Superior temporal gyrus (tissue), 1 donor: ENCODE measurements around the gene SECTM1.

ENCODE experiments used
- DNase-seq: peaks from one replicate; pipeline ENCODE4 v3.0.0-alpha.2; 2016; ENCODE audit errors: extremely low spot score

Gene SECTM1

DNA sequence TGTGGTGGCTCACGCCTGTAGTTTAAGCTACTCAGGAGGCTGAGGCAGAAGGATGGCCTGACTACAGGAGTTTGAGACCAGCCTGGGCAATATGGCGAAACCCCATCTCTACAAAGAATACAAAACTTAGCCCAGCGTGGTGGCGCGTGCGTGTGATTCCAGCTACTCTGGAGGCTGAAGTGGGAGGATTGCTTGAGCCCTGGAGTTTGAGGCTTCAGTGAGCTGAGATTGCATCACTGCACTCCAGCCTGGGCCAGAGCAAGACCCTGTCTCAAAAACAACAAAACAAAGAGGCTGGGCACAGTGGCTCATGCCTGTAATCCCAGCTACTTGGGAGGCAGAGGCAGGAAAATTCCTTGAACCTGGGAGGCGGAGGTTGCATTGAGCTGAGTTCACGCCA is 53.0 kb downstream of the SECTM1 start:
- no peak for DNase-seq

DNA sequence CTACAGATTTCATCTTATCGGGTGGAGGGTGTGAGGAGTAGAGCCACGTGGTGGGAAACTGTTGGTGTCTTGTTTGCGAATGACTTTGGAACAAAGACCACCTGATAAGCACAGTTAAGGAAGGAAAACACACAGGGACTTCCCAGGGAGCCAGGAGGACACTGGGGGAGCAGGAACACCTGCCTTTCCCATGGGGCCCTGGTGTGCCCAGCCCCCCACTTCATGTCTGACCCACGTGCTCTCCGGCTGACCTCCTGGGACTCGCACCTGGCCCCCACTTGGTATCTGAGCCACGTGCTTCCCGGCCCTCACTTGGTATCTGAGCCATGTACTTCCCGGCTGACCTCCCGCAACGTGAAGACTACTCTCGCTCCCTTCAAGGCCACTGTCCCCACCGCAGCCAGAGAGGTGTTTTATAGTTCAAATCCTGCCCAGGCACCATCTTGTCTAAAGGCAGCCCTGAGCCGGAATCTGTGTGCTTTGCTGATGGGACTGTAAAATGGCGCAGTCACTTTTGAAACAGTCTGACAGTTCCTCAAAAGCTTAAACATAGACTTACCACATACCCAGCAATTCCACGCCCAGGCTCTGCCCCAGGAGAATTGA is 54.7 kb downstream of the SECTM1 start:
- no peak for DNase-seq

DNA sequence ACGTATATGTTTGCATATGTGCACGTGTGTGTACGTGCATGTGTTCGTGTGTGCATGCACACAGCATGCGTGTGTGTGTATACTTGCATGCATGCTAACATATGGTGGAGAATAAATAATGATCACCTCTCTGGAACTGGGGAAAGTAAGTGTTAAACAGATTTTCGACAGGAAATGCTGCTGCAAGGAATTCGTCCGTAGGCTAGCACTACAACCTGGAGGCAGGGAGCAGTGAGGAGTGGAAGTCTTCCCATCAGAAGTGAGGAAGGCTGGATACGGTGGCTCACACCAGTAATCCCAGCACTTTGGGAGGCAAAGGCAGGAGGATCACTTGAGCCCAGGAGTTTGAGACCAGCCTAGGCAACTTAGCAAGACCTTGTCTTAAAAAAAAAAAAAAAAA is 55.3 kb downstream of the SECTM1 start:
- DNase-seq, result no peak

DNA sequence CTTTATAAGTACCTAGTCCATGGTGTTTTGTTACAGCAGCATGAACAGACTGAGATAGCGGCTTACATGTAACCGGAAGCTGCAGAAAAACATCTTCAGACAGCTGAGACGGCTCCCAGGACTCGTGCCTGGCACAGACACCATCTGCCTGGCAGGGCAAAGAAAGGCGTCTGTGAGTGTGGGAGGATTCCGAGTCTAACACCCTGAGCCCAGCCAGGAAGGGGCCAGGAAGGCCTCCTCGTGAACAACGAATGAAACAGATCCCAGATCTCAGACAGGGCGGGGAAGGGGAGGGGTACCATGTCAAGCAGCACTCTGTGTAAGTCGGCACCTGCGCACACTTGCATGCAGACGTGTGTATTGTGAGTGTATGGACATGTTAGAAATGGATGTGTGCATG is 55.7 kb downstream of the SECTM1 start:
- no peak for DNase-seq

DNA sequence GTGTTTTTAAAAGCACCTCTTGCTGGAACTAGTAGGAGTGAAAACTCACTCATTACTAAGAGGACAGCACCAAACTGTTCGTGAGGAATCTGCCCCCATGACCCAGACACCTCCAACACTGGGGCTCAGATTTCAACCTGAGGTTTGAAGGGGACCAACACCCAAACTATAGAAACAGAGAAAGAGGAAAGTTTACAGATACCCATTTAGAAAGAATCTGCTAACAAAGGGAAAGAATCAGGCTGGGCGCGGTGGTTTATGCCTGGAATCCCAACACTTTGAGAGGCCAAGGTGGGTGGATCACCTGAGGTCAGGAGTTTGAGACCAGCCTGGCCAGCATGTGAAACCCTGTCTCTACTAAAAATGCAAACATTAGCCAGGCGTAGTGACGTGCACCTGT is 56.6 kb downstream of the SECTM1 start:
- no peak for DNase-seq

DNA sequence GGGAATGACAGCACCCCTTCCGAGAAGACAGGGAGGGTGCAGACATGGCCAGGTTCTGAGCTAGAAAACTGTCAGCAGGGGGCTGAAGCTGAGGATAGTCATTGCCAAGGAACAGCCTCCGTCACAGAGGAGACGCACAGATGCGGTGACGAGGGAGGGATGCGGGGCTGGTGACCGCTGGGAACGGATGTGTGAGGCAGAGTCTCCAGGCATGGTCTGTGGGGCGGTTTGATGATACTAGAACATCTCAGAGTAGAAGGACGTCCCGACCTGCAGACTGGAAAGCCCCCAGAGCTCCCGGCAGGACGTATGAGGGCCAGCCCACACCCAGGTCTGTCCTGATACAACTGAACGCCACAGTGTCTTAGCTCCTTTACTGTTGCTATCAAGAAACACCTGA is 58.2 kb downstream of the SECTM1 start:
- DNase-seq, result no peak

DNA sequence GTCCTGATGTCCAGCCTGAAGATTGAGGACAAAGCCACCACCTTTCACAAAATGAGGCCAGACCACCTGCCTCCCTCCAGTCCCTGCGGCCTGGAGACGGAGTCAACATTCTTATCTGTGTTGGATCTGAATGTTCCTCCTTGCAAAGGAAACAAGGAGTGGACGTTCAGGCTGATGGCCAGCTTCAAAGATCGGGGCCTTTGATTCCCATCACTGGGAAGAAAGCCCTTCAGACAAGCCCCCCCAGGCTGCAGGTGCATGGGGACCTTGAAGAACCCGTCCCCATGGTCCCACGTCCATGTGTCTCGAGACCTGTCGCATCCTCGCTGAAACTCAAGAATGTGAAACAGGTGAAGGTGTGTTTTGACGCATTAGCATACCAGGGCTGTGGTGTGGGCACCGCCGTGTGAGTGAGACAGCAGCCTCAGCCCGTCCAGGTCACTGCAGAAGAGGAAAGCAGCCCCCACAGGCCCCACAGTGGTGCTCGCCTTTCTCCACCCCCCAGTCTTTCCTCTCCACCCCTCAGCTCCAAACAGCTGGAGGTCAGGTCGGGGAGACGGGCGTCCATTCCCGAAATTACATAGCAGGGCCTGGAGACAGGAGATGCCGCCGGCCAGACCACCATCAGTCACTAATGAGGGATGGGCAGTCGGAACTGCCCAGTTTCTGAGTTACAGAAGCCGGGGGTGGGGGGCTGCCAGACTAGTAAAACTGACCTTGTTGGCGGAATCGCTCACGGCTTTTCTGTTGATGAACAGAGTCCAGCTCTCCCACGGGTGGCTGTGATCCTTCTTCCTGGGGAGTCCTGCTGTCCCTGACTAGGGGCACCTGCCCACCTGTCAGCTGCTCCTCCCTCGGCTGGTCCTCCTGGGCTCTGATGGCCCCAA is 59.2 kb downstream of the SECTM1 start:
- no peak for DNase-seq

DNA sequence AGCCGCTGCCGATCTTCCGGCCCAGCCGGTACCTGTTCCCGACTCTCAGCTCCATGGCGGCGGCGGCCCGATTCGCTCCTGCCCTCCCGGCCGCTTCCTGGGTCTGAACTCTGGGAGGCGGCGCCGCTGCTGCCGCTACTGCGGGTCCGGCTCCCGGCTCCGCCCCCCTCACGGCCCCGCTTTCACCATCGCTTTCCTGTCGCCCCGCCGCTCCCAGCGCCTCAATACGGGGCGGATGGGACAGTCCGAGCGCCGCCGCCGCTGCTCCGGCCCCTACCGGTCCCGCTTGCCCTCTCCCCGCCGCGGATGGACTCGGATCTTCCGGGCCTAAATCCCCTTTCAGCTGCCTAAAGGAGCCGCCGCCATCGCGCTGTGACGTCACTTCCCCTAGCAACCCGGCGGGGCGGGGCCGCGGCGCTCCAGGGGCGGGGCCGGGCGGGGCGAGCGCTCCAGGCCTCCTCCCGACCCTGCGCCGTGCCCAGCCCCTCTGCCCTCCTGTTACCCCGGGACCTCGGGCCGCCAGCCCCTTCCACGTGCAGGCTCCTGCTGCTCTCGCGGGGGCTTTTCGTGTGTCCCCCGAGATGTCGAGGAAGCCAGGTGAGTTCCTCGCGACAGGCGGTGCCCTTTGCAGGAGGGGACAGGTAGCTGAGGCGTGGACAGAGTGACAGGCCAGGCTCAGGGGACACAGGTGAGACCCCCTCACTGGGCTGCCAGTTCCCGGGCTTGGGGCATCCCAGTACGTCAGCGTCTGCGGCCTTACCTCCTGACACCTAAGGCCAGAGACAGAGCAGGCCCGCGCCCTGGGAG is 60.0 kb downstream of the SECTM1 start, which contains the start of gene CSNK1D:
Gene CSNK1D, minus strand, starts transcription at position 374 of the 807 bp plus-strand sequence. Its CDS starts 319 bp downstream, at position 55.
- peak; percentile 88 for DNase-seq

DNA sequence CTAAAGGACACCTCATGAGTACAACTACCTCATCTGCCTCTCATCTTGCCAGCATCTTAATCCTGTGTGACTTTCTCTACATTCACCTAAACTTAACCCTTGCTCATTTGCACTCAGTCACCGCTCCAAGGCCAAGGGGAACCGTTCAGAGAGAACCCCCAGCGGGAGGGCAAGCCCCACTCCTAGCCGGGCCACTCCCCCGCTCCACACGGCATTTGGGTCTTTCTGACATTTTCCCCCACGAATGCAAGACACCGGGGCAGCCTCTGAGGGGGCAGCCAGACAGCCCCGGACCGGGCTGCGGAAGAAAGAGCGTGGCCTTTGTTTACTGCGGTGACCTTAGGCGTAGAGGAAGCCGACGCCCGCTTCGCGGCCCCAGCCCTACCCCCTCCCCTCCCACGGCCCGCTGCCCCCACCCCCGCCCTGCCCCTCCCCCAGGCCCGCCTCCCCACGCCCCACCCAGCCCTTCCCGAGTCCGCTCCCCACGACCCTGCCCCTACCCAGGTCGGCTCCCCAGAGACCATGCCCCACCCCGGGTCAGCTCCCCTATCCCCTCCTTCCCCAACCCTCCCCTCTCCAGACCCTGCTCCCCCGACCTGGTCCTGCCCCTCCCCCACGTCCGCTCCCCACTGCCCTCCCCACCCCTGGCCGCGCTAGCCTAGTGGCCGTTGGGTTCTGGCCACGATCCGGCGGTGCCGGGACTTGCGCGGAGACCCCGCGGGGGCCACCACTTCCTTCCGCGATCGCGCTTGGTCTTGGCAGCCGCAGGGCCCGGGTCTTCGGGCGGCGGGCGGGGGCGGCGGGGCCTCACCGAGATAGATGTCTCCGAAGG is 60.9 kb downstream of the SECTM1 start:
- DNase-seq, result no peak

DNA sequence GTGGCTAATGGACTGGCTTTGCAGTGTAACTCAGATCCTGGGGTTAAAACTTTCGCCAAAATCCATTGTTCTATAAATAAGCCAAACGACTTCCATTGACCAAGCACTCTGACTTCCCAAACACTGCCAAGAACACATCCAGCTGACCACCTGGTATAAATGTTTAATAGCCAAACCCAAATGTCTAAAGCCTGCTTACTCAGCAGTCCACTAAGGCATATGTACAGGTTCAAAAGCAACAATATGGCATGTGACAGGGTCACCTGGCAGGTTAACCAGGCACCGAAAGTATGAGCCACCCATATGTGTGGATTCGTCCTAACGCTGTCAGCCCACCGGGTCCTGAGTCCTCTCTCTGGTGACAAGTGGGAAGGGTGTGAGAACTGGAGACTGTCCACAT is 62.2 kb downstream of the SECTM1 start:
- no peak for DNase-seq
